ENCODE data around the gene SEPTIN2.
A peak's percentile ranks its signal among the peaks of the same experiment; 100 is the strongest.
"Not testable (repeated sequence)": the region's sequence is repeated elsewhere in the genome, so short reads cannot be mapped to it uniquely, and the experiment has no call there.

Gene SEPTIN2

GRCh38 chr2:241313543-241314095, 2.1 kb upstream of the SEPTIN2 start:
- no peak for DNase-seq (ENCODE audit: low read depth in 2 of 2)

GRCh38 chr2:241314226-241315092, 1.3 kb upstream of the SEPTIN2 start:
- DNase-seq (ENCODE audit: low read depth in 2 of 2), result no peak

- peak; percentile 100 for DNase-seq (ENCODE audit: low read depth in 2 of 2)
Observed at GRCh38 chr2:241315093-241315878, 439 bp upstream of the SEPTIN2 start, which contains the start of gene HDLBP. Gene HDLBP (minus strand): TSS chr2:241315672. CDS start chr2:241266869, 48,803 bp downstream.

- no peak for DNase-seq (ENCODE audit: low read depth in 2 of 2)
Observed at GRCh38 chr2:241316825-241317224, 1.1 kb downstream of the SEPTIN2 start.

- DNase-seq (ENCODE audit: low read depth in 2 of 2), result no peak
Observed at GRCh38 chr2:241317391-241317790, 1.7 kb downstream of the SEPTIN2 start.

GRCh38 chr2:241318830-241319229, 3.1 kb downstream of the SEPTIN2 start:
- DNase-seq (ENCODE audit: low read depth in 2 of 2), result not testable (repeated sequence)

- DNase-seq (ENCODE audit: low read depth in 2 of 2), result no peak
Observed at GRCh38 chr2:241320394-241320793, 4.7 kb downstream of the SEPTIN2 start.

- no peak for DNase-seq (ENCODE audit: low read depth in 2 of 2)
Observed at GRCh38 chr2:241321033-241321432, 5.3 kb downstream of the SEPTIN2 start.

GRCh38 chr2:241321886-241322285, 6.2 kb downstream of the SEPTIN2 start:
- no peak for DNase-seq (ENCODE audit: low read depth in 2 of 2)

GRCh38 chr2:241323778-241324177, 8.1 kb downstream of the SEPTIN2 start:
- DNase-seq (ENCODE audit: low read depth in 2 of 2), result no peak

GRCh38 chr2:241324775-241325174, 9.1 kb downstream of the SEPTIN2 start:
- DNase-seq (ENCODE audit: low read depth in 2 of 2), result no peak

- DNase-seq (ENCODE audit: low read depth in 2 of 2), result no peak
Observed at GRCh38 chr2:241325257-241325656, 9.5 kb downstream of the SEPTIN2 start.

GRCh38 chr2:241329669-241330615, 14.2 kb downstream of the SEPTIN2 start:
- DNase-seq (ENCODE audit: low read depth in 2 of 2), result no peak

- DNase-seq (ENCODE audit: low read depth in 2 of 2), result no peak
Observed at GRCh38 chr2:241330616-241330981, 14.9 kb downstream of the SEPTIN2 start.

GRCh38 chr2:241334813-241335212, 19.1 kb downstream of the SEPTIN2 start:
- no peak for DNase-seq (ENCODE audit: low read depth in 2 of 2)

GRCh38 chr2:241339839-241340630, 24.3 kb downstream of the SEPTIN2 start:
- no peak for DNase-seq (ENCODE audit: low read depth in 2 of 2)

GRCh38 chr2:241340631-241341163, 25.0 kb downstream of the SEPTIN2 start:
- no peak for DNase-seq (ENCODE audit: low read depth in 2 of 2)

GRCh38 chr2:241344925-241345651, 29.4 kb downstream of the SEPTIN2 start:
- no peak for DNase-seq (ENCODE audit: low read depth in 2 of 2)

GRCh38 chr2:241349941-241350340, 34.2 kb downstream of the SEPTIN2 start:
- no peak for DNase-seq (ENCODE audit: low read depth in 2 of 2)

- DNase-seq (ENCODE audit: low read depth in 2 of 2), result no peak
Observed at GRCh38 chr2:241350530-241350877, 34.8 kb downstream of the SEPTIN2 start.
